Astrocyte of the hippocampus (primary cell): ENCODE results near the gene ERC2.

ENCODE experiments used
- DNase-seq: peaks from one replicate; pipeline ENCODE4 v3.0.0; 2011; ENCODE audit warnings: low read depth, low spot score

The ERC2 gene

GRCh38 chr3:55885721-55886120, 582.5 kb downstream of the ERC2 start:
- DNase-seq: peak; percentile 38

- no peak for DNase-seq
These were observed 583.6 kb downstream of the ERC2 start for GRCh38 chr3:55884491-55885285.

- DNase-seq: no peak
These were observed 584.2 kb downstream of the ERC2 start for GRCh38 chr3:55884066-55884465.

- no peak for DNase-seq
These were observed 586.3 kb downstream of the ERC2 start for GRCh38 chr3:55882006-55882405.

- DNase-seq: no peak
These were observed 587.9 kb downstream of the ERC2 start for GRCh38 chr3:55880357-55880756.

GRCh38 chr3:55879901-55880331, 588.4 kb downstream of the ERC2 start:
- DNase-seq: peak; percentile 64

- DNase-seq: no peak
These were observed 590.6 kb downstream of the ERC2 start for GRCh38 chr3:55877703-55878102.

GRCh38 chr3:55876560-55876959, 591.7 kb downstream of the ERC2 start:
- no peak for DNase-seq

- DNase-seq: peak; percentile 21
These were observed 593.2 kb downstream of the ERC2 start for GRCh38 chr3:55875113-55875512.

- DNase-seq: peak; percentile 61
These were observed 594.6 kb downstream of the ERC2 start for GRCh38 chr3:55873523-55874254.

- no peak for DNase-seq
These were observed 597.7 kb downstream of the ERC2 start for GRCh38 chr3:55870594-55870993.

- DNase-seq: no peak
These were observed 599.9 kb downstream of the ERC2 start for GRCh38 chr3:55868347-55868746.

- DNase-seq: no peak
These were observed 605.2 kb downstream of the ERC2 start for GRCh38 chr3:55863028-55863427.

GRCh38 chr3:55860049-55860721, 608.1 kb downstream of the ERC2 start:
- DNase-seq: peak; percentile 20

- no peak for DNase-seq
These were observed 609.0 kb downstream of the ERC2 start for GRCh38 chr3:55859305-55859704.

GRCh38 chr3:55858727-55859126, 609.5 kb downstream of the ERC2 start:
- no peak for DNase-seq

GRCh38 chr3:55858302-55858701, 610.0 kb downstream of the ERC2 start:
- DNase-seq: no peak

- no peak for DNase-seq
These were observed 610.6 kb downstream of the ERC2 start for GRCh38 chr3:55857633-55858032.

- DNase-seq: no peak
These were observed 613.0 kb downstream of the ERC2 start for GRCh38 chr3:55855311-55855710.

- no peak for DNase-seq
These were observed 613.8 kb downstream of the ERC2 start for GRCh38 chr3:55854494-55854893.

- no peak for DNase-seq
These were observed 615.9 kb downstream of the ERC2 start for GRCh38 chr3:55852326-55852725.

GRCh38 chr3:55842204-55842603, 626.1 kb downstream of the ERC2 start:
- no peak for DNase-seq
